HG03558 (cell line): Measurements from ENCODE around the gene PVR.
"Not testable (repeated sequence)": the region's sequence is repeated elsewhere in the genome, so short reads cannot be mapped to it uniquely, and the experiment has no call there.

ENCODE experiments used
- ATAC-seq: cut with Tn5 transposase; IDR thresholded peaks from one replicate; pipeline ENCODE4 v1.9.1; 2021; ENCODE audit warnings: moderate number of reproducible peaks; ENCODE audit not compliant: unreplicated experiment; ENCODE audit errors: extremely low read depth

Gene PVR

GRCh38 chr19:44668985-44669764, 25.5 kb downstream of the PVR start:
- no peak for ATAC-seq

- ATAC-seq: not testable (repeated sequence)
Measured at GRCh38 chr19:44670027-44670426, 26.3 kb downstream of the PVR start.

- no peak for ATAC-seq
Measured at GRCh38 chr19:44671400-44671799, 27.7 kb downstream of the PVR start, which contains the start of gene CEACAM19. CEACAM19 (plus strand) TSS chr19:44671482; CDS start chr19:44671932, 450 bp downstream.

- no peak for ATAC-seq
Measured at GRCh38 chr19:44672226-44672625, 28.5 kb downstream of the PVR start.

GRCh38 chr19:44673510-44673909, 29.8 kb downstream of the PVR start:
- no peak for ATAC-seq

GRCh38 chr19:44675521-44675920, 31.8 kb downstream of the PVR start:
- ATAC-seq: no peak

- ATAC-seq: no peak
Measured at GRCh38 chr19:44677019-44677811, 33.5 kb downstream of the PVR start.

- no peak for ATAC-seq
Measured at GRCh38 chr19:44680536-44680935, 36.8 kb downstream of the PVR start.

- ATAC-seq: no peak
Measured at GRCh38 chr19:44681992-44682790, 38.5 kb downstream of the PVR start.

GRCh38 chr19:44682807-44683206, 39.1 kb downstream of the PVR start:
- no peak for ATAC-seq

- no peak for ATAC-seq
Measured at GRCh38 chr19:44683434-44684210, 39.9 kb downstream of the PVR start.

- not testable (repeated sequence) for ATAC-seq
Measured at GRCh38 chr19:44684396-44684795, 40.7 kb downstream of the PVR start.

- no peak for ATAC-seq
Measured at GRCh38 chr19:44684892-44685863, 41.5 kb downstream of the PVR start.

GRCh38 chr19:44685877-44686276, 42.2 kb downstream of the PVR start:
- ATAC-seq: no peak

- ATAC-seq: no peak
Measured at GRCh38 chr19:44686896-44687295, 43.2 kb downstream of the PVR start.

GRCh38 chr19:44687888-44688287, 44.2 kb downstream of the PVR start:
- ATAC-seq: no peak

- ATAC-seq: no peak
Measured at GRCh38 chr19:44689290-44690130, 45.8 kb downstream of the PVR start.

- ATAC-seq: no peak
Measured at GRCh38 chr19:44690131-44690440, 46.4 kb downstream of the PVR start.
